ENCODE data around the gene RAF1. TPM values are rescaled to one million over a fixed set of nuclear protein-coding genes. Genes with fewer than 3 reads are reported as not detected.

The RAF1 gene
- total RNA-seq, 1 experiment from 2014 or later = 64.3 TPM

DNA sequence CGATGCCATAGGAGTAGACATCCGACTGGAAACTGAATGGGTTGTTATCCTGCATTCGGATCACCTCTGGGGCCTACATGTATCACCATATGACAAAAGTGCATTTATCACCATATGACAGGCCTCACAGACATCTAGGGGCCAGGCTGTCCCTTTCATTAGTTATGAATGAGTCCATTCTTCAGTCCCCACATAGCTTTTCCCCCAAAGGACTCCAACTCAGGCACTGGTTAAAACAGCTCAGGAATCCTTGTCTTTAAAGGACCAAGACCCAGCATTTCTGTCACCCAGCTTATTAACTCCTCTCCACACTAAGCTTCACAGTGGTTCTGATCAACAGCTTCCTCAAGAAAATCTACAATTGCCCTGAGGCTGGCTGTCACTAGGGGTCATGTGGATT, 78.7 kb downstream of the RAF1 start (continued):
- TF ChIP-seq, protein P1, sequence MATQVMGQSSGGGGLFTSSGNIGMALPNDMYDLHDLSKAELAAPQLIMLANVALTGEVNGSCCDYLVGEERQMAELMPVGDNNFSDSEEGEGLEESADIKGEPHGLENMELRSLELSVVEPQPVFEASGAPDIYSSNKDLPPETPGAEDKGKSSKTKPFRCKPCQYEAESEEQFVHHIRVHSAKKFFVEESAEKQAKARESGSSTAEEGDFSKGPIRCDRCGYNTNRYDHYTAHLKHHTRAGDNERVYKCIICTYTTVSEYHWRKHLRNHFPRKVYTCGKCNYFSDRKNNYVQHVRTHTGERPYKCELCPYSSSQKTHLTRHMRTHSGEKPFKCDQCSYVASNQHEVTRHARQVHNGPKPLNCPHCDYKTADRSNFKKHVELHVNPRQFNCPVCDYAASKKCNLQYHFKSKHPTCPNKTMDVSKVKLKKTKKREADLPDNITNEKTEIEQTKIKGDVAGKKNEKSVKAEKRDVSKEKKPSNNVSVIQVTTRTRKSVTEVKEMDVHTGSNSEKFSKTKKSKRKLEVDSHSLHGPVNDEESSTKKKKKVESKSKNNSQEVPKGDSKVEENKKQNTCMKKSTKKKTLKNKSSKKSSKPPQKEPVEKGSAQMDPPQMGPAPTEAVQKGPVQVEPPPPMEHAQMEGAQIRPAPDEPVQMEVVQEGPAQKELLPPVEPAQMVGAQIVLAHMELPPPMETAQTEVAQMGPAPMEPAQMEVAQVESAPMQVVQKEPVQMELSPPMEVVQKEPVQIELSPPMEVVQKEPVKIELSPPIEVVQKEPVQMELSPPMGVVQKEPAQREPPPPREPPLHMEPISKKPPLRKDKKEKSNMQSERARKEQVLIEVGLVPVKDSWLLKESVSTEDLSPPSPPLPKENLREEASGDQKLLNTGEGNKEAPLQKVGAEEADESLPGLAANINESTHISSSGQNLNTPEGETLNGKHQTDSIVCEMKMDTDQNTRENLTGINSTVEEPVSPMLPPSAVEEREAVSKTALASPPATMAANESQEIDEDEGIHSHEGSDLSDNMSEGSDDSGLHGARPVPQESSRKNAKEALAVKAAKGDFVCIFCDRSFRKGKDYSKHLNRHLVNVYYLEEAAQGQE (IDR thresholded peaks at IDR 0.05; ENCODE audit: low read depth) = no peak
- TF ChIP-seq RAD21 (IDR thresholded peaks at IDR 0.05; ENCODE audit: low read depth) (no peak), POLR2AphosphoS5 (IDR thresholded peaks at IDR 0.05; ENCODE audit: low read depth, low read length) (no peak)

- no peaks in the 10 kb centered on the region for H3K4me1 ChIP-seq (ENCODE audit: control insufficient read depth in 1 of 2, insufficient read depth in 2 of 2, low read length in 2 of 2)
- DNase-seq (ENCODE audit: low read depth, low spot score) (no peak), ATAC-seq (no peak)
- H3K9me2 ChIP-seq (ENCODE audit: insufficient read depth) = no peaks in the 10 kb centered on the region
- intact Hi-C loops (cut with micrococcal nuclease) = no loop called here
- no peak overlapping the region for H3K4me3 ChIP-seq (replicated peaks in 1 of 2; ENCODE audit: low read depth in 1 of 2, low read length in 2 of 2)
- H3K79me2 ChIP-seq (ENCODE audit: insufficient read depth, low read length) = peaks cover 3% of the 10 kb centered on the region; the same call in 1 of the 2 replicates
- BruUV-seq (replicated peaks) = TSS peak; percentile 14
- ChIA-PET POLR2A (no interaction called here), RAD21 (ENCODE audit: low non-redundant PET in 1 of 2, low total read pairs in 2 of 2, uncharacterized antibody in 2 of 2, unreplicated experiment in 2 of 2) (no interaction called here), CTCF (no interaction called here)
- peaks cover 49 to 73% of the 10 kb centered on the region in 2 experiments for H3K36me3 ChIP-seq (ENCODE audit: control insufficient read depth in 1 of 2, insufficient read depth in 2 of 2, low read length in 2 of 2)
- no peaks in the 10 kb centered on the region for H3K9me3 ChIP-seq (ENCODE audit: control insufficient read depth in 1 of 2, insufficient read depth in 1 of 2, low read depth in 1 of 2, low read length in 2 of 2)
- TF ChIP-seq EZH2phosphoT487 (IDR thresholded peaks at IDR 0.05; ENCODE audit: borderline replicate concordance) (no peak), EZH2 (IDR thresholded peaks at IDR 0.05) (no peak), FOSL1 (IDR thresholded peaks at IDR 0.05; ENCODE audit: low read depth) (no peak), JUND (IDR thresholded peaks at IDR 0.05) (no peak), ELF1 (IDR thresholded peaks at IDR 0.05; ENCODE audit: borderline replicate concordance, low read depth) (no peak), YY1 (IDR thresholded peaks at IDR 0.05; ENCODE audit: extremely low read depth, insufficient replicate concordance, low read depth, low read length) (no peak), RAD21 (IDR thresholded peaks at IDR 0.05; ENCODE audit: low read depth) (no peak), CEBPB (IDR thresholded peaks at IDR 0.05; ENCODE audit: low read depth) (no peak), ZNF274 (IDR thresholded peaks at IDR 0.05; ENCODE audit: low read depth, low read length) (no peak), SRF (IDR thresholded peaks at IDR 0.05; ENCODE audit: low read depth) (no peak), ZFX (IDR thresholded peaks at IDR 0.05) (no peak)
- TF ChIP-seq, protein P2, sequence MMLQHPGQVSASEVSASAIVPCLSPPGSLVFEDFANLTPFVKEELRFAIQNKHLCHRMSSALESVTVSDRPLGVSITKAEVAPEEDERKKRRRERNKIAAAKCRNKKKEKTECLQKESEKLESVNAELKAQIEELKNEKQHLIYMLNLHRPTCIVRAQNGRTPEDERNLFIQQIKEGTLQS (IDR thresholded peaks at IDR 0.05) = no peak
- TF ChIP-seq, protein P1 (IDR thresholded peaks at IDR 0.05; ENCODE audit: low read depth) = no peak
- TF ChIP-seq, protein P3, sequence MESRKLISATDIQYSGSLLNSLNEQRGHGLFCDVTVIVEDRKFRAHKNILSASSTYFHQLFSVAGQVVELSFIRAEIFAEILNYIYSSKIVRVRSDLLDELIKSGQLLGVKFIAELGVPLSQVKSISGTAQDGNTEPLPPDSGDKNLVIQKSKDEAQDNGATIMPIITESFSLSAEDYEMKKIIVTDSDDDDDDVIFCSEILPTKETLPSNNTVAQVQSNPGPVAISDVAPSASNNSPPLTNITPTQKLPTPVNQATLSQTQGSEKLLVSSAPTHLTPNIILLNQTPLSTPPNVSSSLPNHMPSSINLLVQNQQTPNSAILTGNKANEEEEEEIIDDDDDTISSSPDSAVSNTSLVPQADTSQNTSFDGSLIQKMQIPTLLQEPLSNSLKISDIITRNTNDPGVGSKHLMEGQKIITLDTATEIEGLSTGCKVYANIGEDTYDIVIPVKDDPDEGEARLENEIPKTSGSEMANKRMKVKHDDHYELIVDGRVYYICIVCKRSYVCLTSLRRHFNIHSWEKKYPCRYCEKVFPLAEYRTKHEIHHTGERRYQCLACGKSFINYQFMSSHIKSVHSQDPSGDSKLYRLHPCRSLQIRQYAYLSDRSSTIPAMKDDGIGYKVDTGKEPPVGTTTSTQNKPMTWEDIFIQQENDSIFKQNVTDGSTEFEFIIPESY (IDR thresholded peaks at IDR 0.05; ENCODE audit: extremely low read depth, insufficient replicate concordance, low read length) = no peak
- H3K9ac ChIP-seq (ENCODE audit: low read length) = no peak overlapping the region
- H4K20me1 ChIP-seq (ENCODE audit: insufficient read depth) = no peaks in the 10 kb centered on the region; the same call in 1 of the 2 replicates
- H3K4me2 ChIP-seq (ENCODE audit: low read length) = no peak overlapping the region
- H2AFZ ChIP-seq (ENCODE audit: low read depth, low read length, poor library complexity, severe bottlenecking) = no peak overlapping the region
- no peaks in the 10 kb centered on the region for H3K27me3 ChIP-seq (ENCODE audit: insufficient read depth, low read length)
- H3K27ac ChIP-seq (ENCODE audit: low read depth, low read length) = no peak overlapping the region
Observed at GRCh38 chr3:12584083-12584482, 79.8 kb downstream of the RAF1 start.
